C4-2B (cell line): Measurements from ENCODE around the gene SGSM2.

Experiments used
- CTCF ChIP-seq: fragments of 450-650 bp; conservative IDR thresholded peaks from 2 replicates; pipeline ENCODE4 v1.5.1; 2017; ENCODE audit warnings: mild to moderate bottlenecking
- ZFX ChIP-seq: fragments of 450-650 bp; IDR thresholded peaks from 2 replicates; pipeline ENCODE4 v1.6.1; 2017

GRCh38 chr17:2369551-2370210 lies 32.4 kb downstream of the SGSM2 start:
- TF ChIP-seq CTCF (no peak), ZFX (no peak)
